OCI-LY1 (cell line): ENCODE measurements around the gene ARFGEF3.

ENCODE experiments used
- H2AFZ ChIP-seq: fragments of 200-600 bp; sonication (generic), shearing (Covaris generic); 2 replicates; pipeline ENCODE4 v1.6.0; 2014; ENCODE audit warnings: antibody characterized with exemption, mild to moderate bottlenecking, low read length
- H3F3A ChIP-seq: fragments of 200-600 bp; sonication (generic), shearing (Covaris generic); 2 replicates; pipeline ENCODE4 v1.6.0; 2014; ENCODE audit warnings: mild to moderate bottlenecking, antibody characterized with exemption, low read length, moderate library complexity; ENCODE audit not compliant: insufficient read depth
- H3K27ac ChIP-seq: fragments of 200-600 bp; sonication (generic); 2 replicates; pipeline ENCODE4 v1.5.1; 2014; ENCODE audit warnings: low read length, mixed run types, mild to moderate bottlenecking, low read depth; ENCODE audit not compliant: poor library complexity, severe bottlenecking
- H3K27me3 ChIP-seq: fragments of 200-600 bp; sonication (generic); 2 replicates; pipeline ENCODE4 v1.6.0; 2014; ENCODE audit warnings: antibody characterized with exemption, mild to moderate bottlenecking, low read length, moderate library complexity; ENCODE audit not compliant: insufficient read depth
- H3K36me3 ChIP-seq: fragments of 200-600 bp; sonication (generic); 2 replicates; pipeline ENCODE4 v1.6.1; 2014; ENCODE audit warnings: mild to moderate bottlenecking, antibody characterized with exemption, low read length, moderate library complexity, mixed read lengths; ENCODE audit not compliant: insufficient read depth
- H3K4me1 ChIP-seq: fragments of 200-600 bp; sonication (generic); 2 replicates; pipeline ENCODE4 v1.5.1; 2014; ENCODE audit warnings: mild to moderate bottlenecking, low read length, moderate library complexity; ENCODE audit not compliant: insufficient read depth, severe bottlenecking
- H3K4me2 ChIP-seq: fragments of 200-600 bp; sonication (generic), shearing (Covaris generic); 2 replicates; pipeline ENCODE4 v1.6.1; 2014; ENCODE audit warnings: low read length
- H3K4me3 ChIP-seq: fragments of 200-600 bp; sonication (generic); 2 replicates; pipeline ENCODE4 v1.5.1; 2014; ENCODE audit warnings: low read length, low read depth, mild to moderate bottlenecking, mixed read lengths; ENCODE audit not compliant: poor library complexity, severe bottlenecking
- H3K79me2 ChIP-seq: fragments of 200-600 bp; shearing (Covaris generic); 2 replicates; pipeline ENCODE4 v1.6.1; 2016; ENCODE audit warnings: mixed run types, low read length, mixed read lengths; ENCODE audit not compliant: insufficient read depth
- H3K9ac ChIP-seq: fragments of 200-600 bp; sonication (generic), shearing (Covaris generic); 2 replicates; pipeline ENCODE4 v1.6.1; 2014; ENCODE audit warnings: mild to moderate bottlenecking, low read length, mixed read lengths
- H3K9me2 ChIP-seq: fragments of 200-600 bp; sonication (generic), shearing (Covaris generic); 2 replicates; pipeline ENCODE4 v1.6.1; 2014; ENCODE audit warnings: low read depth, mild to moderate bottlenecking, low read length, mixed read lengths
- H3K9me3 ChIP-seq: fragments of 200-600 bp; shearing (Covaris generic); 2 replicates; pipeline ENCODE4 v1.6.1; 2014; ENCODE audit warnings: low read length, mixed read lengths
- H4K20me1 ChIP-seq: fragments of 200-600 bp; sonication (generic), shearing (Covaris generic); 2 replicates; pipeline ENCODE4 v1.6.0; 2016; ENCODE audit warnings: mild to moderate bottlenecking, low read length; ENCODE audit not compliant: insufficient read depth
- CTCF ChIP-seq: fragments of 200-600 bp; sonication (generic), shearing (Covaris generic); IDR thresholded peaks from 2 replicates; pipeline ENCODE4 v1.5.1; 2017; ENCODE audit warnings: mild to moderate bottlenecking, antibody characterized with exemption, low read length, moderate library complexity, mixed read lengths
- EZH2 ChIP-seq: fragments of 200-600 bp; sonication (generic), shearing (Covaris generic); IDR thresholded peaks from 2 replicates; pipeline ENCODE4 v1.8.0; 2017; ENCODE audit warnings: borderline replicate concordance, mixed run types, mild to moderate bottlenecking, antibody characterized with exemption, low read length, moderate library complexity, mixed read lengths

The ARFGEF3 gene

GRCh38 chr6:138374815-138375214, 213.1 kb downstream of the ARFGEF3 start:
- Histone ChIP-seq H3K27me3 (no peaks in the 10 kb centered on the region), H3K4me3 (no peak overlapping the region), H3K79me2 (no peaks in the 10 kb centered on the region), H3K4me1 (no peaks in the 10 kb centered on the region), H3F3A (no peaks in the 10 kb centered on the region), H3K4me2 (no peak overlapping the region), H3K9me2 (no peaks in the 10 kb centered on the region), H3K9me3 (no peaks in the 10 kb centered on the region), H2AFZ (no peak overlapping the region), H3K27ac (no peak overlapping the region), H3K36me3 (no peaks in the 10 kb centered on the region), H3K9ac (no peak overlapping the region), H4K20me1 (no peaks in the 10 kb centered on the region)
- TF ChIP-seq CTCF = no peak
- no peak for TF ChIP-seq EZH2

GRCh38 chr6:138377042-138377441, 215.3 kb downstream of the ARFGEF3 start:
- Histone ChIP-seq H3K4me1 (no peaks in the 10 kb centered on the region), H3K9me3 (no peaks in the 10 kb centered on the region), H3K4me3 (no peak overlapping the region), H4K20me1 (no peaks in the 10 kb centered on the region), H3K79me2 (no peaks in the 10 kb centered on the region), H3K4me2 (no peak overlapping the region), H3K36me3 (no peaks in the 10 kb centered on the region), H3K27me3 (no peaks in the 10 kb centered on the region), H2AFZ (no peak overlapping the region), H3K27ac (no peak overlapping the region), H3F3A (no peaks in the 10 kb centered on the region), H3K9me2 (no peaks in the 10 kb centered on the region), H3K9ac (no peak overlapping the region)
- TF ChIP-seq EZH2 = no peak
- no peak for TF ChIP-seq CTCF

GRCh38 chr6:138377844-138378243, 216.1 kb downstream of the ARFGEF3 start, which contains the start of gene SMIM28:
TSS of gene SMIM28 (plus strand) at chr6:138377905. CDS start at chr6:138378073, 168 bp downstream.
- no peaks in the 10 kb centered on the region for H3K9me3 ChIP-seq
- H3K4me3 ChIP-seq = no peak within 1 kb of the TSS
- H3K27ac ChIP-seq = no peak within 1 kb of the TSS
- no peak within 1 kb of the TSS for H3K4me2 ChIP-seq
- no peaks in the 10 kb centered on the region for H3K9me2 ChIP-seq
- no peaks in the 10 kb centered on the region for H3K4me1 ChIP-seq
- TF ChIP-seq CTCF = no peak
- no peak for TF ChIP-seq EZH2
- H4K20me1 ChIP-seq = no peaks in the 10 kb centered on the region
- no peaks in the 10 kb centered on the region for H3K27me3 ChIP-seq
- H2AFZ ChIP-seq = no peak within 1 kb of the TSS
- no peak within 1 kb of the TSS for H3K9ac ChIP-seq
- no peaks in the 10 kb centered on the region for H3K36me3 ChIP-seq
- no peaks in the 10 kb centered on the region for H3K79me2 ChIP-seq
- H3F3A ChIP-seq = no peaks in the 10 kb centered on the region
